CD14-positive monocyte (primary cell): ENCODE results near the gene CXXC5. TPM values are rescaled to one million over a fixed set of nuclear protein-coding genes. Genes with fewer than 3 reads are reported as not detected.

Source experiments
- DNase-seq, 3 donors: peaks; one replicate each; pipeline ENCODE4 v3.0.0-alpha.2; 2011 to 2022
- H2AFZ ChIP-seq: 2 replicates; pipeline ENCODE4 v1.6.0; 2012; ENCODE audit warnings: mild to moderate bottlenecking, low read depth, low read length, inconsistent platforms; ENCODE audit not compliant: insufficient read depth, poor library complexity, severe bottlenecking
- H3K27ac ChIP-seq, 2 donors: 1 replicate in 1 of 2; 2 replicates in 1 of 2; pipeline ENCODE4 v1.5.1; 2012 to 2013; ENCODE audit warnings: low read length in 2 of 2, control low read depth in 1 of 2, inconsistent platforms in 1 of 2, low read depth in 1 of 2, mild to moderate bottlenecking in 1 of 2
- H3K27me3 ChIP-seq, 2 donors: one replicate each; pipeline versions ENCODE4 v1.6.0 to v1.6.1; 2011 to 2013; ENCODE audit warnings: low read length in 2 of 2; ENCODE audit not compliant: control insufficient read depth in 2 of 2, insufficient read depth in 2 of 2
- H3K36me3 ChIP-seq, 2 donors: replicated peaks in 1 of 2; 1 replicate in 1 of 2; 2 replicates in 1 of 2; pipeline versions ENCODE4 v1.5.1 to v1.6.1; 2012 to 2013; ENCODE audit warnings: low read length in 2 of 2, control low read depth in 1 of 2, inconsistent platforms in 1 of 2, mild to moderate bottlenecking in 1 of 2; ENCODE audit not compliant: insufficient read depth in 2 of 2, control insufficient read depth in 1 of 2
- H3K4me1 ChIP-seq, 2 donors: 1 replicate in 1 of 2; 2 replicates in 1 of 2; pipeline versions ENCODE4 v1.5.1 to v1.6.1; 2012 to 2013; ENCODE audit warnings: low read length in 2 of 2, control low read depth in 1 of 2, inconsistent platforms in 1 of 2, mild to moderate bottlenecking in 1 of 2, moderate library complexity in 1 of 2; ENCODE audit not compliant: insufficient read depth in 2 of 2, control insufficient read depth in 1 of 2
- H3K4me2 ChIP-seq: replicated peaks from 2 replicates; pipeline ENCODE3; 2012; ENCODE audit warnings: low read length, moderate library complexity, mild to moderate bottlenecking; ENCODE audit not compliant: poor library complexity, severe bottlenecking; ENCODE audit errors: extremely low read depth
- H3K4me3 ChIP-seq, 3 experiments: fragments of 200-600 bp in 1 of 3; sonication (generic) in 1 of 3; replicated peaks in 1 of 3; 1 replicate in 2 of 3; 2 replicates in 1 of 3; pipeline ENCODE4 v1.5.1; 2011 to 2013; ENCODE audit warnings: low read length in 3 of 3, mild to moderate bottlenecking in 3 of 3, control low read depth in 2 of 3, low read depth in 2 of 3, inconsistent platforms in 1 of 3, moderate library complexity in 1 of 3
- H3K79me2 ChIP-seq: 2 replicates; pipeline ENCODE4 v1.6.0; 2012; ENCODE audit warnings: mild to moderate bottlenecking, control low read depth, inconsistent platforms, low read length, moderate library complexity; ENCODE audit not compliant: insufficient read depth
- H3K9ac ChIP-seq: 2 replicates; pipeline ENCODE4 v1.6.0; 2017; ENCODE audit warnings: low read length, mild to moderate bottlenecking; ENCODE audit not compliant: insufficient read depth, poor library complexity, severe bottlenecking
- H3K9me3 ChIP-seq, 2 donors: replicated peaks in 1 of 2; 1 replicate in 1 of 2; 2 replicates in 1 of 2; pipeline versions ENCODE4 v1.5.1 to v1.6.1; 2012 to 2013; ENCODE audit warnings: low read length in 2 of 2, control low read depth in 1 of 2; ENCODE audit not compliant: control insufficient read depth in 1 of 2, insufficient read depth in 1 of 2
- H4K20me1 ChIP-seq: 2 replicates; pipeline ENCODE4 v1.6.0; 2012; ENCODE audit warnings: mild to moderate bottlenecking, low read length, control low read depth, moderate library complexity; ENCODE audit not compliant: insufficient read depth
- H3K27ac Mint-ChIP-seq, 7 donors: one replicate each; pipeline ENCODE4 v1.8.0; 2020; ENCODE audit warnings: mild to moderate bottlenecking in 7 of 7, mixed read lengths in 7 of 7, moderate library complexity in 6 of 7, inconsistent platforms in 2 of 7
- H3K27me3 Mint-ChIP-seq, 3 donors: one replicate each; pipeline ENCODE4 v1.8.0; 2021 to 2022; ENCODE audit warnings: low read depth in 3 of 3, mild to moderate bottlenecking in 3 of 3, mixed read lengths in 3 of 3, moderate library complexity in 3 of 3, inconsistent platforms in 1 of 3
- H3K36me3 Mint-ChIP-seq, 2 donors: one replicate each; pipeline ENCODE4 v1.8.0; 2020; ENCODE audit warnings: mixed read lengths in 2 of 2, inconsistent platforms in 1 of 2, mild to moderate bottlenecking in 1 of 2
- H3K4me1 Mint-ChIP-seq: one replicate; pipeline ENCODE4 v1.8.0; 2020; ENCODE audit warnings: mild to moderate bottlenecking, mixed read lengths
- H3K4me3 Mint-ChIP-seq, 2 donors: one replicate each; pipeline ENCODE4 v1.8.0; 2020; ENCODE audit warnings: mild to moderate bottlenecking in 2 of 2, mixed read lengths in 2 of 2, moderate library complexity in 1 of 2
- H3K9me3 Mint-ChIP-seq, 7 donors: one replicate each; pipeline ENCODE4 v1.8.0; 2020 to 2022; ENCODE audit warnings: mixed read lengths in 7 of 7, mild to moderate bottlenecking in 6 of 7, moderate library complexity in 6 of 7, inconsistent platforms in 2 of 7
- WGBS: methylation state at CpG from one replicate; pipeline ENCODE4 v1.1.5; 2013; ENCODE audit warnings: missing lambda C conversion rate; ENCODE audit not compliant: insufficient coverage; 5-methylcytosine and 5-hydroxymethylcytosine counted together
- intact Hi-C, 2 donors: fragments of 100-400 bp; cut with micrococcal nuclease; formaldehyde crosslinking; loops; one replicate each; pipeline versions ENCODE4 v1.15.0 to v1.15.1; 2023
- polyA plus RNA-seq, 3 donors: library from polyadenylated mRNA; depleted of rRNA in 1 of 3; unstranded in 2 of 3; stranded (reverse) in 1 of 3; fragments of 300-500 nt in 2 of 3; fragments of >200 nt in 1 of 3; fragmentation: Illumina TruSeq in 2 of 3; gene quantifications; 1 replicate in 2 of 3; 2 replicates in 1 of 3; pipeline ENCODE4 v1.2.3, GENCODE V29; 2012 to 2021
- TF ChIP-seq, protein P1 (sequence below): fragments of 200-600 bp; IDR thresholded peaks from one replicate; pipeline ENCODE4 v1.8.0; 2022; ENCODE audit warnings: antibody characterized with exemption, mild to moderate bottlenecking

Gene CXXC5
- polyA plus RNA-seq, 3 donors: 22.4 to 37.2 (median 33.7) TPM

GRCh38 chr5:139689631-139690063 lies 41.5 kb downstream of the CXXC5 start:
- Histone ChIP-seq H3K27me3 (peaks cover 0 to 24% of the 10 kb centered on the region in 2 donors), H2AFZ (no peak overlapping the region), H3K4me3 (no peak overlapping the region), H3K4me1 (peaks cover 6 to 25% of the 10 kb centered on the region in 2 donors), H3K27ac (no peak overlapping the region), H3K36me3 (peaks cover 0 to 1% of the 10 kb centered on the region in 2 donors), H3K4me2 (no peak overlapping the region), H3K9me3 (no peaks in the 10 kb centered on the region), H3K79me2 (no peaks in the 10 kb centered on the region), H3K9ac (no peak overlapping the region), H4K20me1 (no peaks in the 10 kb centered on the region)
- H3K4me3 Mint-ChIP-seq: no peak overlapping the region
- H3K9me3 Mint-ChIP-seq: peaks cover 0 to 2% (median 0%) of the 10 kb centered on the region in 7 donors
- peaks cover 19% of the 10 kb centered on the region for H3K4me1 Mint-ChIP-seq
- TF ChIP-seq, protein P1, sequence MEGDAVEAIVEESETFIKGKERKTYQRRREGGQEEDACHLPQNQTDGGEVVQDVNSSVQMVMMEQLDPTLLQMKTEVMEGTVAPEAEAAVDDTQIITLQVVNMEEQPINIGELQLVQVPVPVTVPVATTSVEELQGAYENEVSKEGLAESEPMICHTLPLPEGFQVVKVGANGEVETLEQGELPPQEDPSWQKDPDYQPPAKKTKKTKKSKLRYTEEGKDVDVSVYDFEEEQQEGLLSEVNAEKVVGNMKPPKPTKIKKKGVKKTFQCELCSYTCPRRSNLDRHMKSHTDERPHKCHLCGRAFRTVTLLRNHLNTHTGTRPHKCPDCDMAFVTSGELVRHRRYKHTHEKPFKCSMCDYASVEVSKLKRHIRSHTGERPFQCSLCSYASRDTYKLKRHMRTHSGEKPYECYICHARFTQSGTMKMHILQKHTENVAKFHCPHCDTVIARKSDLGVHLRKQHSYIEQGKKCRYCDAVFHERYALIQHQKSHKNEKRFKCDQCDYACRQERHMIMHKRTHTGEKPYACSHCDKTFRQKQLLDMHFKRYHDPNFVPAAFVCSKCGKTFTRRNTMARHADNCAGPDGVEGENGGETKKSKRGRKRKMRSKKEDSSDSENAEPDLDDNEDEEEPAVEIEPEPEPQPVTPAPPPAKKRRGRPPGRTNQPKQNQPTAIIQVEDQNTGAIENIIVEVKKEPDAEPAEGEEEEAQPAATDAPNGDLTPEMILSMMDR: no peak
- intact Hi-C loops: loop anchor here in 1 of 2 donors (1.0 to 5.0 kb wide), 2 partner anchors 56 to 58 kb away; no protein-coding TSS in a partner anchor
- DNase-seq: no peak
- H3K36me3 Mint-ChIP-seq: peaks cover 1 to 2% of the 10 kb centered on the region in 2 donors
- H3K27me3 Mint-ChIP-seq: peaks cover 24 to 40% (median 36%) of the 10 kb centered on the region in 3 donors
- H3K27ac Mint-ChIP-seq: no peak overlapping the region
- WGBS: 4% methylated on average over 16 of the region's 16 CpGs

DNA sequence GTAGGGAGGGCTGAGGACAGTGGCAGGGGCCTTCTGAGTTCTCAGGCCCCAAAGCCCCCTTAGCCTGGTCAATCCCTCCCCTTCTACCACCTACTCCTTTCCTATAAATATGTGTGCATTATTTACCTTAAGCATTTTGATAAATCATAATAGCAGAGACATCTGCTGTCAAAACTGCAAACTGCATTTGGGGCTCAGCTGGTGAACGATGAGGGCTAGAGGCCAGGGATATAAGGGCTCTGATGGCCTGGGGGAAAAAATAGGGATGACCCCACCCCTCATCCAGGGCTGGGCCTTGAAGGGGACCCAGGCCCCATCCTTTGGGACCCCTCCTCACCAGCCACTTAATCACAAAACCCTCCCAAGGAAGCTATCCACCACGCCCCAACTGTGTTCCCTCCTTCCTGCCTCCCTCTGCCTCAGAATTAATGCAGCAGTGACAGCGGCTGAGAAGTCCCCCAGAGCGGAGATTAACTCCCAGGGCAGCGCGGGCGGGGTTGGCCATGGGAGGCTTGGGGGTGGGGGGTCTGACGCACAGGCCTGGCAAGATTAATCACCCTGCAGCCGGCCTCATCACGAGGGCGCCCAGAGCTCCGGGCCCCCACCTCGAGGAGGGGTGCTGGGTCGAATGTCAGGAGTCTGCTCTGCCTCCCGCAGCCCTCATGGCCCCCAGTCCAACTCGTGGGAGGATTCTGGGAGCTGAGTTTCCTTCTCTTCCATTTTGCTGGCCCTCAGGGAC lies 42.1 kb downstream of the CXXC5 start:
- H3K9ac ChIP-seq: no peak overlapping the region
- WGBS: 5% methylated on average over 15 of the region's 16 CpGs
- peaks cover 27 to 44% (median 40%) of the 10 kb centered on the region in 3 donors for H3K27me3 Mint-ChIP-seq
- H3K4me3 ChIP-seq: no peak overlapping the region
- H4K20me1 ChIP-seq: no peaks in the 10 kb centered on the region
- H3K27me3 ChIP-seq: peaks cover 0 to 26% of the 10 kb centered on the region in 2 donors
- intact Hi-C loops: loop anchor here in 1 of 2 donors (1.0 to 5.0 kb wide), 2 partner anchors 57 kb away; no protein-coding TSS in a partner anchor
- H3K79me2 ChIP-seq: no peaks in the 10 kb centered on the region
- no peak overlapping the region for H3K4me2 ChIP-seq
- DNase-seq: peak in 2 of 3 donors; percentile 51 to 73
- peaks cover 0 to 2% (median 0%) of the 10 kb centered on the region in 7 donors for H3K9me3 Mint-ChIP-seq
- H3K9me3 ChIP-seq: no peaks in the 10 kb centered on the region
- TF ChIP-seq, protein P1: peak; percentile 62
- peak overlapping the region in 2 of 7 donors; percentile 40 to 72 for H3K27ac Mint-ChIP-seq
- peaks cover 0 to 2% of the 10 kb centered on the region in 2 donors for H3K36me3 Mint-ChIP-seq
- H3K4me3 Mint-ChIP-seq: peak overlapping the region in 1 of 2 donors; percentile 13
- peaks cover 19% of the 10 kb centered on the region for H3K4me1 Mint-ChIP-seq
- peaks cover 6 to 25% of the 10 kb centered on the region in 2 donors for H3K4me1 ChIP-seq
- H3K27ac ChIP-seq: no peak overlapping the region
- H2AFZ ChIP-seq: no peak overlapping the region
- H3K36me3 ChIP-seq: no peaks in the 10 kb centered on the region
